GM19467 (cell line): ENCODE data around the gene HDAC4.

Experiments used
- ATAC-seq: cut with Tn5 transposase; IDR thresholded peaks from one replicate; pipeline ENCODE4 v1.9.1; 2021; ENCODE audit warnings: mild to moderate bottlenecking, moderate library complexity; ENCODE audit not compliant: unreplicated experiment

Gene HDAC4

DNA sequence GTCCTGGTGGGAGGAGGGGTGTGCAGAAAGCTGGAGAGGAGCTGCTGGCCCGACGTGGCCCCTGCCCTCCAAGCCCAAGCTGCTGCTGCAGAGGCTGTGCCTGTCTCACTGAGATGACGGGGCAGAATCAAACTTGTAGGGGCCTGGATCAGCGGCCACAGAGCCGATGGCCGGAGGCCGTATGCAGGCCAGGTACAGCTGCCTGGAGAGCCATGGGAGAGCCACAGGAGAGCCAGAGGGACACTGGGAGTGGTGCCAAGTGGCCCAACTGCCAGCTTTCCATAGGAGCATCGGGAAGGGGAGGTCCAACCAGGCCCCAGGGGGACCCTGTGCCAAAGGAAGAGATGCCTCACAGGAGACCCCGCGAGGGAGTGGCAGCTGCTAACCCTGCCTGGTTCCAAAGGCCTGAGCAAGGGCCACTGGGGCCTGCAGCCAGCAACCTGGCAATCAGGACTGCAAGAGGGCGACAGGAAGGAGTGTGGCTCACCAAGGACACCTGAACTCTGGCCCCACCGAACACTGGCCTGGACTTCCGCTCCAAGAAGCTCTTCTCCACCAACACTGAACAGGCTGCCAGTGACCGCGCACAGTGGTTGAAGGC is 70.7 kb downstream of the HDAC4 start:
- ATAC-seq = no peak

DNA sequence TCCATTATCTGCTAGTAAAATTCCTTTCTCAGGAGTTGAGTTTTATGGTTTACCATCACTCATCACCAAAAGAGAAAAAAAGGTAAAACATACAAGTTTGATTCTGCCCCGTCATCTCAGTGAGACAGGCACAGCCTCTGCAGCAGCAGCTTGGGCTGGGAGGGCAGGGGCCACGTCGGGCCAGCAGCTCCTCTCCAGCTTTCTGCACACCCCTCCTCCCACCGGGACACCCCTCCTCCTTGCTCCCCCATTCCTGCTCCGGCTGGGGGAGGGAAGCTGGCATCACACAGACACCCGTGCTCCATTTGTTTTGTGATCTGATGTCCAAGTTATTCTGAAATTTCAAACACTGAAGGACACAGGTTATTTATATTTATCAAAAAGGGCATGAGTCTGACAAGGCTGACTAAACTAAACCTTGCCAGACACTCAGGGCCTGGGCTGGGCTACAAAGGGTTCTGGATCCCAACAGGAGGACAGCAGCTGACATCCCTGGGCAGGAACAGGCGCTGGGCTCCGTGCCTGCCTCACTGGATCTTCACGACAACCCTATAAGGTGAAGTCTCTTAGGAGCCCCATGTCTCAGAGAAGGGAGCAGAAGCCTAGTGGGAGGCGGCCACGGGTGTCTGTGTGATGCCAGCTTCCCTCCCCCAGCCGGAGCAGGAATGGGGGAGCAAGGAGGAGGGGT is 71.4 kb downstream of the HDAC4 start:
- no peak for ATAC-seq

DNA sequence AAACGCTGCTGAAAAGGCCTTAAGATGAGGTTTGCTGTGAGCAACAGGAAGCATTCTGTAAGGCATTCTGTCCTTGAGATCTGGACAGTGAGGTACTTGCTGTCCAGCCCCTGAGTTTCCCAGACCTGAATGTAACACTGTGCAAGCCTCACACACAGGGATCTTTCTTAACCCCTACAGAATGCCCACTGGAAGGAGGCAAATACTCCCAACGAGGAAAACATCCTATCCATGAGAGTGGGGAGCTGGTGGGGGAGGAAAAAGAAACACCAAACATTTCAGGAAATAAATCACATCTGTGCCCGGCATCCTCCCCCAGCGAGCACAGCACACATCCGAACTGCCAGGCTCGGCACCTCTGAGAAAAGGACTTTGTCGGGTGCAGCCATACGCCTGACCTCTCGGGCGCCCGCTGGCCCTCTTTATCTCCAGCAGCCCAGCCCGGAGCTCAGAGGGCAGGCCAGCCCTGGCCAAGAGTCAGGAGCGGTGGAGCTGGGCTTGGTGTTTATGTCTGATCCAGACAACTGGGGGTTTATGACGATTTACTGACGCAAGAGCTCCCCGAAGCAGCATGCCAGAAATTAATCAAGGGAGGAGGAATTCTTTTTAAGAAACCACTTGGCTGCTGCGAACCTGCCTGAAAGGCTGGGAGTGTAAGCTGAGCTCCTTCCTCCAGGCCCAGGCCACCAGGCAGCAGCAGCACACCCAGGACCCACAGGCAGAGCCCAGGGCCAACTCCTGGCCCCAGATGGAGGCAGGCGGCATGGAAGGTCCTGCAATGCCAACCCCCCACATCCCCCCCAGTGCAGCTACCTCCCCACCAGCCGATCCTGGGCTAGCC is 72.2 kb downstream of the HDAC4 start:
- ATAC-seq = no peak

DNA sequence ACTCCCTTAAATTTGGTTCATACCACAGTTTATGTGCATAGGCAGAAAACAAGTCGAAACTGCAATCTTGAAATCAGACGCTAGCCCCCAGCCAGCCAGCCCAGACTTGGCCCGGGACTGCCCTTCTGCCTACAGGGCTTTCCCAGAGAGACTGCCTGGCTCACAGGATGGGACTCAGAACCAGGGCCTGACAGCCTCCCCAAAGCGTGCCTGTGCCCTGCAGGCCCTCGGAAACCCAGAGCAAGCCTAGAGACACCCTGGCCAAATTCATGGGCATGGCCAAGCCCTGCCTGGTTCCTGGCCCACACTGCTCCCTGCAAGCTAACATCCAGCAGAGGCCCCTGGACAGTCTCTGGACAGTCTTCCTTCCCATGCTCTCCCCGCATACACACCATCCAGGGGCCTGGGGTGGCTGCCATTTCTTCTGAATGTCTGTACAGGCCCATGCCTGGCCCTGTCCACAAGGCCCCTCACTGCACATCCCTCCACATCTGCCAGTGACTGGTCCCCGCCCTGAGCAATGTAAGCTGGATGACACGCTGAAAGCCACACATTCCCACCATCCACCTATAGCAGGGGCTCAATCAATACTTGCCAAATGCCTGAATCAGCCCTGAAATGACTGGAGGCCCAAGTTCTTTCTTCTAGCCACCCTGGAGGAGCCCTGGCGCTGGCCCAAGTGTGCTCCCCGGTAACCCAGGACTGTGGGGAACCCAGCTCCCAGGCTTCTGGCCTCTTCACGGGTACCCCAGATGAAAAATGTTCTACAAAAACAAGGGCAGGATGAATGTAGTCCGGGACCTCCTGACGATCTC is 73.1 kb downstream of the HDAC4 start:
- peak; percentile 41 for ATAC-seq

- peak; percentile 62 for ATAC-seq
These were observed 73.8 kb downstream of the HDAC4 start for GRCh38 chr2:239326831-239327535.

GRCh38 chr2:239324456-239324855 is 76.4 kb downstream of the HDAC4 start:
- ATAC-seq = no peak

- no peak for ATAC-seq
These were observed 77.4 kb downstream of the HDAC4 start for GRCh38 chr2:239323447-239323846.

DNA sequence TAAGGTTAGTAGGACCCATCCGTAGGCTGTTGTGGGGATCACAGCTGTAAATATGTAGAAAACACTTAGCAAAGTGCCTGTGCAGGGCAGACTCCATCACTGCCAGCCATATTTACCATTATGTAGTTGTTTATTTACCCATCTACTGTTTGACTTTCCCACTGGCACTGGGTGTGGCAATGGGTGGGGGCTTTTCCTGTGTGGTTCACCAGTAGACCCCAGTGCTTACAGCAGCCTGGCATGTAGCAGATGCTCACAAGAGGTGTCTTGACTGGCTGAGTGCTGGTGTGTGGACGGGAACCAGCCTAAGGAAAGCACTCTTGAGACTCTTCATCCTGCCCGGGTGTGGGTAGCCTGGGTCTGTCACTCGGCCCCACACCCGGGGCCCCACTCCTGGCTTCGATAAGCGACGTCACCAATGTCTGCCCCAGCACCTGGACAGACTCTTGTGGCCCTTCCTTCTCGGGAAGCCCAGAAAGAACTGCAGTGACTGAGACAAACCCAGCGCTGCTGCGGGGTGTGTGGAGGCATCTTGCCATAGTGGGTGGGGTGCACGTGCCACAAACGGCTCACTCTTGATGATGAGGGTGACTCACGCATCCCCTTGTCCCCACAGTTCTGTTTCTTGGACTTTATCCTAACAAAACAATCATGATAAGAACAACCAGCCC is 78.3 kb downstream of the HDAC4 start:
- ATAC-seq = no peak

- ATAC-seq = no peak
These were observed 79.0 kb downstream of the HDAC4 start for GRCh38 chr2:239321596-239322415.

- no peak for ATAC-seq
These were observed 81.8 kb downstream of the HDAC4 start for GRCh38 chr2:239318790-239319661.

DNA sequence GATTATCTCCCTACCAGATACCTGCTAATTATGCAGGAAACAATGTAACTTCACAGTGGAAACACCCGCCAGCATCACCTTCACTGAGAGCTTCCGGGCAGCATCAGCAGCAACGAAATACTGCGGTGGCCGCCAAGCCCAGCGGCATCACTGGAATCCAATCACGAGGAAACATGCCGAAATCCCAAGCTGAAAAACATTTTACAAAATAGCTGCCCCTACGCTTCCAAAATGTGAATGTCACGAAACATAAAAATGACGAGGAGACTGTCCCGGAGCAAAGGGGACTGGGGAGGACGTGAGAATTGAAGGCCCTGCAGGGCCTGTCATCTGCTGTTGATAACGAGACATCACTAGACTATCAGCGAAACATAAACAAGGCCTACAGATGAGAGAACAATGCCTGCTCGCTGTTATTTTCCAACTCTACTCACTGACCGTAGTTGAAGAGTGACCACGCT is 82.6 kb downstream of the HDAC4 start:
- no peak for ATAC-seq

DNA sequence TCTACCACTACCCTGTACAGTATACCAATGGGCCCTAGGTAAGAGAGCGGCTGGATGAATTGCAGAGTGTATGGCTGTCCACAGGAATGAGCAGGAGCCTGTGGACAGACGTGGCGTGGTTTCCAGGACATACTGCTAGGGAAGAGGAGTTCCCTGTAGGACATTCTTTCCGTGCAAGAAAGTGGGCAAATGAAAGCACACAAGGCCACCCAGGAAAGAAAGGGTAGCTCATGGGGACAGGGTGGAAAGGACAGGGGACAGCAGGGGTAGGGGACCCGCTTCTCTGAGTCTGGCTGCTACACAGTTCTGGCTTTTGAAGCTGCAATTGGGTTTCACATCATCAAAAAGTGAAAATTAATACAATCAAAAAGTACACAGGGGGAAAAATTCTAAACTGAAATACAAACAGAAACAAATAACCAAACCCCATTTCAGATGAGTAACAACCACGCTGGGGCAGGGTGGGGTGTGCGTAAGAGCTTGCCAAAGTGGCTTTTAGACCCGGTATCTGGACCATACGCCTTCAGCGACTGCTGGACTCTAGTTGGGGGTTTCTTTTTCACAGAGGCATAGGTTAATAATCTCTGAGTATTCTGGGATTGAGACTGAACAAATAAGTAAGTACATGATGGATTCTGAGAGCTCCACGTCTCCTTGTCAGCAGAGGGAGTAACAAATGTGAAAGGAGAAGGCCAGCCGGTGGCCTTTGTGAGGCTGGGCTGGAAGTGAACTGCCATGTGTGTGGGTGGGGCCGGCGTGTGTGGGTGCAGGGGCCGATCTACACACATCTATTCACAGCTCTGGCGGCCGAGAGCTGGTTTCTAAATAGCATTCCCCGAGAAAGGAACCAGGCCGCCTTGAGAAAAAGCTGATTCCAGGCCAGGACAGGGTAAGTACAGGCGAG is 84.0 kb downstream of the HDAC4 start:
- no peak for ATAC-seq

- no peak for ATAC-seq
These were observed 85.5 kb downstream of the HDAC4 start for GRCh38 chr2:239315308-239315707.

GRCh38 chr2:239313776-239314175 is 87.0 kb downstream of the HDAC4 start:
- no peak for ATAC-seq

GRCh38 chr2:239312741-239313667 is 87.8 kb downstream of the HDAC4 start:
- no peak for ATAC-seq

DNA sequence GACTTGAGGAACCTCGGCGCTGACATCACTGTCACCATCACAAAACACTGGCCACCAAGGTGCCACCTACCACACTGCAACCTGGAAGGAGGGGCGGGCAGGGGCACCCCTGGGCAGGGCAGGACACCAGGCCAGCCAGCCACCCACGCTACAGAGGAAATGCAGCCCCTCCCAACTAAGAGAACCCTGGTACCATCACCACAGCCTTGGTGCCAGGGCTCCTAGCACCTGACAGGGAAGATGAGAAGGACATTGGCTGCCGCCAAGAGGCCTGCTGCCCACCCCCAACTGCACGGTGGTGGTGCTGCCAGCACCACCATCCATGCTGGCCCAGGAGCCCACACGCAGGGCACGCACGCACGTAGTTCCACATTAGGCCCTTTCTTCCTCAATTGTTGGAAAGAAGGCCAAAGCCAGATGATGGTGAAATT is 88.7 kb downstream of the HDAC4 start:
- no peak for ATAC-seq
